HG03095 (cell line): ENCODE data around the gene NDUFB10.
"Not testable (repeated sequence)": the region's sequence is repeated elsewhere in the genome, so short reads cannot be mapped to it uniquely, and the experiment has no call there.

Experiments
- ATAC-seq: cut with Tn5 transposase; IDR thresholded peaks from one replicate; pipeline ENCODE4 v1.9.1; 2021; ENCODE audit warnings: moderate library complexity; ENCODE audit not compliant: unreplicated experiment

The NDUFB10 gene

DNA sequence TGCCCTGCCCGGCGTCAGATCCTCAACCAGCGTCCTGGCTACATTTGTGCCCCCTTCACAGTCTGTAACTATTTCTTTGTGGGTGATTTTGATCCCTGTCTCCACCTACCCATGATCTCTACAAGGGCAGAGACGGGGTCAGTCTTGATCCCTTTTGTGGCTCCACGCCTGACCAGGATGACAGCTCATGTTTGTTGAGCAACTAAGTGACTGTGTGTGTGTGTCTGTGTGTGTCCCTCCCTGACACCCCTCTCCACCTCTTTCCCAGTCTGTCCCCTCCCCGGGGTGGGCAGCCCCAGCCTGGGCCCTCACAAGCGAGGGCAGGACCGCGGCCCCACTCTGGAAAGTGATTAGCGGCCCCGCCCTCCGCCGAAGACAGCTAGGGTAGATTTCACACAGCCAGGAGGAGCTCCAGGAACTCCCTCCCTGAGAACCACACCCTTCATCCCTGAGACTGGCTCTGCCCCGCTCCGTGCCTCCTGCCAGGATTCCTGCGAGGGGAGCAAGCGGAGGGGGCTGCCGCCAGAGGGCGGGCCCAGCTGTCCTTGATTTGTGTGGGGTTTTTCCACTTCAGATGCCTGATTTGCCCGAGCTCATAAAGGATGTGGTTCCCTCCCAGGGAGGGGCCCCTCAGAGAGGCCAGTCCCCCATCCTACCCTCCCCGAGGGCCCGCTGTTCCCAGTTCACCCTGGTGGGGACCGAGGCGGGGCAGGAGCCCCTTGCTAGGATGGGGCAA, 35.9 kb upstream of the NDUFB10 start:
- ATAC-seq, result no peak

GRCh38 chr16:1924095-1924494, 35.2 kb upstream of the NDUFB10 start:
- ATAC-seq, result no peak

GRCh38 chr16:1926271-1926670, 33.1 kb upstream of the NDUFB10 start:
- ATAC-seq, result no peak

- ATAC-seq, result no peak
These were observed 30.2 kb upstream of the NDUFB10 start for GRCh38 chr16:1929105-1929504.

DNA sequence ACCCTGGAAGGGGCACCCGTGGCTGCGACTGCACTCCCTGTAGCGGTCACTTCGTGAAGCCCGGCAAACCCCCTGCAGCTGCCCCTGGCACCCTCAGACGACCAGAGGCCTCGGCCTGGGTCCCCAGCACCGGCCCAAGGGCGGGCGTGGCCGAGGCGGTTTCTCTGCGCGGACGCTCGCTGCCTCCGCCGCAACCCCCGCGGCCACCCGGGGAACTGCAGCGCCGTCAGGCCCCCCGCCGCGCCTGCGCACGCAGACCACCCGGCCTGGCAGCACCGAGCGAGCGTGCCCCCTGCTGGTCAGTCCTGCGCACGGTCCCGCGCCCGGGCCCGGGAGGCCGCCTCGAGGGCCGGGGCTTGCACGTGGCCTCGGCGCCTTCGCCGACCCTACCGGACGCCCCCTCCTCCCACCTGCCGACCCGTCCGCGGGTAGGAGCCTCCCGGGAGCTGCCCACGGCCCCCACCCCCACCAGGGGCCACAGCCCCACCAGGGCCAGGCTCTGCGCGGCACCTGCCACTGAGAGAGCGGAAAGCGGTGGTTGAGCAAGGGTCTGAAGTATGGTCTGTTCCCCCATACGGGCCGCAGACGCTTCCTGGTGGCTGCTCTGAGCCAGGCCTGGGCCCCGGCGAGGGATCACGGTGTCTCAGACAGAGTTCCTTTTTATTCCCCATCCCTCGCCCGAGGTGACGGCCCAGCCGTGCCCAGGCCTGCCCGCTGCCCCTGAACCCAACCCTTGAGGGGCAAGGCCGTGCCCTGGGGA, 29.6 kb upstream of the NDUFB10 start:
- peak; percentile 84 for ATAC-seq

GRCh38 chr16:1930338-1930720, 29.0 kb upstream of the NDUFB10 start:
- ATAC-seq, result no peak

DNA sequence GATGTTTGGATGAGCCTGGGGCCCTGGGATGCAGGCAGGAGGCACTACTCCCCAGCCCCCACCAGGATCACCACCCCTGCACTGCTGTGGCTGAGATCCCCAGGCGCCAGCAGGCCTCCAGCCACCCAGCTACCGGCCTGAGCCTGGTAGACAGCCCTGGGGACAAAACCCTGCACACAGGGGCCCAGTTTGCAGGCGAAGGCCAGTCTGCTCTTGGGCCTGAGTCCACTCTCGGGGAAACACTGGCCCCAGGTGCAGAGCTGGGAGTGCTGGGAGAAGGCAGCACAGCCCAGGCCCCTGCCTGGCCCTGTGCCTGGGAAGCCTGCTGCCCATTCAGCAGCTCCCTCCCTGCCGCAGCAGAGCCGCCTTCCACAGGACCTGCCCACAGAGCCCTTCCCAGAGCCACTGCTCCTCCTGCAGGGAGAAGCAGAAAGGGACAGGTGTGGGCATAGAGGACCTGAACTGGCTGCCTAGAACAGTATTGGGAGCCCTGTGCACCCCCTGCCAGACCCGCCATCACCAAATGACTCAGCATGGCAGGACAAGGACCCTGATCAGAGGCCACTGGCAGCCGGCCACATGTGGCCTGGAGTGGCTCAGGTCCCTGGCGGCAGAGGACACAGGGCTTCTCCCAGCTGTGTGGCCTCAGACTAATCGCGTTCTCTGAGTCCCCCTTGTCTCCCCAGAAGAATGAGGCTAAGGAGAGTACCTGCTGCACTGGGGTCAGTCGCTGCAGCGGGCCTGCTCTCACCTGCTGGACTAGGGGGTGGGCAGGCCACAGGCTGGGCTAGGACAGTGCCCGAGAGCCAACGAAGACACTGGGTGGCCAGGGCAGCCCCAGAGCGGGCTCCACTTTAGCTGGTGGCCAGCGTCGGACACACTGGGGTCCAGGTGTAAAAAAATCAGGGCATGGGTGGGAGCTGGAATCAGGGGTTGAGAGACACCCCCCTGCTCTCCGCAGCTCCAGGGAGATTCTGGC, 27.0 kb upstream of the NDUFB10 start:
- ATAC-seq, result no peak

GRCh38 chr16:1933097-1933661, 26.2 kb upstream of the NDUFB10 start:
- no peak for ATAC-seq

DNA sequence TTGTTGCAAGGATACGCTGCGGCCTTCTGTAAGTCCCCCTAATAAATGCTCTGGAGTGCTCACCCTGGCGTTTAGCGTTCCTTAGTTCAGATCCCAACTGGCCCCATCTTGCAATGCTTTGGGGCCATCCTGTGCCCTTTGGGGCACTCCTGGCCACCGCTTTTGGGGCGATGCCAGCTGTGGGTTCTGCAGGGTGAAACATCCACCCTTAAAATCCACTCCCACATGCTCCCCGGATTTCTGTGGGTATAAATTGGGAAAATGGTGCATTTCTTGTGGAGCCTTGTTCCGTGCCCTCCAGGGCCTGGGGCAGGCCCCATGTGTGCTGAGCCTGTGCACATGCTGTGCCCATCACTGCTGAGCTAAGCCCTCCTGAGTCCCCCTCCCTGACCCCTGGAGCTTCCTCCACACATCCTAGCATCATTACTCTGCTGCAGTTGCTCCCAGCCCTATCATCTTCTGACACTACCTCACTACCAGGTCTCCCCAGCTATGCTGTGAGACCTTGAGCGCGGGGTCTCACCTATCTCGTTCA, 22.3 kb upstream of the NDUFB10 start:
- ATAC-seq, result no peak

- no peak for ATAC-seq
These were observed 21.0 kb upstream of the NDUFB10 start for GRCh38 chr16:1938316-1938715.

DNA sequence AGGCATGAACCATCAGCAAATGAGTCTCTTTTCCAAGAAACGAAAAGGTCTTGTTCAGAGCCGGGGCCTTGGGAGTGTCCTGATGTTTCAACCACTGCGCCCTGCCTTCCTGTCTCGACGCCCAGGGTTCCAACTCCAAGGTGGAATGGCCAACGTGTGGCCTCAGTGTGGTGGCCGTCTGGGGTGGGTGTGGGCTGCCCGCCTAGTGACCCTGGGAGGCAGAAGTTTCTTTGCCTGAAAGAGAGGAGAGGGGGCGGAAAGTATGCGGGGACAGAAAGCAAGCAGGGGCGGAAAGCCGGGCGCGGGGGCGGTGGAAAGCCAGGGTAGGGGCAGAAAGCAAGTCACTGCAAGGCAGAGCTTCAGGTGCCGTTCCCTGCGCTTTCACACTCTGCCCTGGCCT, 20.4 kb upstream of the NDUFB10 start:
- ATAC-seq, result no peak

DNA sequence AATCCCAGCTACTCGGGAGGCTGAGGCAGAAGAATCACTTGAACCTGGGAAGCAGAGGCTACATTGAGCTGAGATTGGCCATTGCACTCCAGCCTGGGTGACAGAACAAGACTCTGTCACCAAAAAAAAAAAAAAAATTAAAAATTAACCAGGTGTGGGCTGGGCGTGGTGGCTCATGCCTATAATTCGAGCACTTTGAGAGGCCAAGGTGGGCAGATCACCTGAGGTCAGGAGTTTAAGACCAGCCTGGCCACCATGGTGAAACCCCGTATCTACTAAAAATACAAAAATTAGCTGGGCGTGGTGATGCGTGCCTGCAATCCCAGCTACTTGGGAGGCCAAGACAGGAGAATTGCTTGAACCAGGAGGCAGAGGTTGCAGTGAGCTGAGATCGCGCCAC, 19.5 kb upstream of the NDUFB10 start:
- ATAC-seq, result not testable (repeated sequence)

DNA sequence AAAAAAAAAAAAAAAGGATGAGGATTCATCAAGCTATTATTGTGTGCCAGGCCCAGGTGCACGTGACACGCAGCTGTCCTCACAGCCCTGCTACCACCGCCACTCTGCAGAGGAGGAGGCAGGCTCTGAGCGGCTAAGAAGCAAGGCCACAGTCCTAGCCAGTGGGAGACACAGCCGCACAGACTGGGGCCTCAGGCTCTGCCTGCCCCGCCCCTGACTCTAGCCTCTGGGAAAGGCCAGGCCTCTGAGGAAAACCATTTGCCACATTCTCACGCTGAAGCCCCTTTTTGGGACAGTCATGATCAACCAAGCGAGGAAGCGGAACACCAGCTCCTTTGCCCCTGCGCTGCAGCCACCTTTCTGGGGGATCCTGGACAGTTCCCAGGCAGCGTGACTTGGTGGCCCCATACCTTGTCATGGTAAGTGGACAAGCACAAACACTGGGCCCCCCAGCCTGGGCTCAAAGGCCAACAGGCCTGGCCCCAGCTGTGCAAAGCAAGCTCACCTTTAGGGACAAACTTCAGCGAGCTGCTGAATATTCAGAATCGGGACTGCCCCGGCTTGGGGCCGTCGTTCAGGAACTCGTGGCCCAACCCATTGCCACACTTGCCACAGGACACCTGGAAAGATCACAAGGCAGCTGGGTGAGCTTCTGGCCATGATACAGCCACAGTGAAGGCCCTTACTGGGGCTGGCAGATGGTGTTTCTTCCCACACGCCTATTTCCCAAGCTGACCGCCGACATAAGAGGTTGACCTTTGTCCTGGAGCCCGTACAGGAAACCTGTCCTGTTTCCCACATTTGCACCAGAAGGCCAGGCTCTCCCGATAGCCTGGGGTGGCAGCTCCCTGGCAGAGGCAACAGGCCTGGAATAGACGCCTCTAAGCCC, 18.8 kb upstream of the NDUFB10 start:
- no peak for ATAC-seq

DNA sequence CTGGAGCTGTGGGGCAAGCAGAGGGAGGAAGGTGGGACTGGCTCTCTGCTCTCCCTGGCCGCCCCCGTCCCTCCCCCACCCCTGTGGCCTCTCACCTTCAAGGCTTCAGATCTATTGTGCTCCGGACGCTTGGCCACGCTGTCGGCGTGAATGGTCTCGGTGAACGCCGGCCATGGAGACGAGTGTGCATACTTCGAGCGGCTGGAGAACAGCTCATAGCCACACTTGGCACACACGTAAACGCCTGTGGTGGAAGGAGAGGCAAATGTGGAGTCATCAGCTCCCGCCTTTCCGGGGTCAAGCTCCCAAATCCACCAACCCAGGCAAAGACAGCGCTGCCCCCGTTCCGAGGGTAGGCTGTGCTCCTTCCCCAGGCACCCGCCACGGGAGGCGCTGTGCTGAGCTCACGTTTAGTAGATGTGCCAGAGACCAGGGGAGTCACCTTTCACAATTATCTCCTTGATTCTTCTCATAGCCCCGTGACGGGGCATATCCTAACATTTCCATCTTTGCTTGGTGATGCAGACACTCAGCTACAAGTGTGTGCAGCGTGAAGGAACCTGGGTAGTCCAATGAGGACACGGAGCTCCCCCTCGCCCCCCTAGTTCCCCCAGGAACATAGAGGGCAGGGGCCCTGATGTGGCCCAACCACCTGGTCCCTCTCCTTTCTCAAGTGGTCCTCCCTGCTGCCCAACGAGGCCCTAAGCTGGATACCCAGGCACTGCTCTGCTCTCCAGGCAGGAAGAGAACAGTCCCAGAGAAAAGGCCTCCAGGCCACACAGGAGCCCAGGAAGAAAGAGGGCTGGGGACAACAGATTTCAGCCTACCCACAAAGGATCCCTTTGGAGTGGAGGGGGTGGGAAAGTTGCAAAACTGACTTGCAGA, 17.9 kb upstream of the NDUFB10 start:
- no peak for ATAC-seq

DNA sequence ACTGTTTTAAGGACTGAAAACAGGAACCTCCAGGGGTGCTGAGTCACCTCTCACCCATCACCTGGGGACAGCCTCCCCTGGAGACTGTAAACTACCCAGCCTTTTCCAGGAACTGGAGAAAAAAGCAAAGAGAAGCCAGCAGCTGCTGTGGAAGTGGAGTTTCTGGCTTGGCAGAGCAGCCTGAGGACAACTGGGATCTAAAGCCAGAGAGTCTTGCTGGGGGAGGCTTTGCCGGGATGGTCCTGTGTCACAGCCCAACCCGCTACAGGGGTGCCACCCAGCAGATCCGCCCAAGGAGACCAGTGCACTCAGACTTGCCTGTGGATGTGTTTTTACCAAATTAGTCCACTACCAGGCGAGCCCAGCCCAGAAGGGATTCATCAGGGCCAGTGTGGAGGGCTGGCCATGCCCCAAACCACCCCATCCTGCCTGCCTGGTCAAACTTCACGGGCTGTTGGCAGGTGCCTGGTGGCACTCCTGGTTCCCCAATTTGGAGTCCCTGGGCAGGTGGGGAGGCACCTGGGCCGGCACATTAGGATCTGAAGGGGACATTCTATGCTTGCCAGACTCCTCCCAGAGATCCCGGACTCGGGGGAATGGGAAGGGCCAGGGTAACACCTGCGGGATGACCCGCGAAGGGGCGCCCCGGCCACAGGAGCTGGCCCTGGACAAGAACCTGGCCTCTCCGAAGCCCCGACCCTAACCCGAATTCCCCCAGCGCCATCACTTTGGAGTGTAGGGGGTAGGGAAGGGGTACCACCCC, 17.1 kb upstream of the NDUFB10 start:
- ATAC-seq, result no peak

GRCh38 chr16:1942810-1943726, 16.3 kb upstream of the NDUFB10 start, which contains the start of gene MSRB1:
Gene MSRB1 (minus strand): TSS chr16:1943199. CDS start chr16:1943156, 43 bp downstream.
- ATAC-seq, result peak; percentile 89
